Fibroblast of the conjunctiva (primary cell): ENCODE measurements around the gene WFDC6.

ENCODE experiments used
- DNase-seq: peaks from one replicate; pipeline ENCODE4 v3.0.0-alpha.2; 2010; ENCODE audit warnings: low read depth

Gene WFDC6

DNA sequence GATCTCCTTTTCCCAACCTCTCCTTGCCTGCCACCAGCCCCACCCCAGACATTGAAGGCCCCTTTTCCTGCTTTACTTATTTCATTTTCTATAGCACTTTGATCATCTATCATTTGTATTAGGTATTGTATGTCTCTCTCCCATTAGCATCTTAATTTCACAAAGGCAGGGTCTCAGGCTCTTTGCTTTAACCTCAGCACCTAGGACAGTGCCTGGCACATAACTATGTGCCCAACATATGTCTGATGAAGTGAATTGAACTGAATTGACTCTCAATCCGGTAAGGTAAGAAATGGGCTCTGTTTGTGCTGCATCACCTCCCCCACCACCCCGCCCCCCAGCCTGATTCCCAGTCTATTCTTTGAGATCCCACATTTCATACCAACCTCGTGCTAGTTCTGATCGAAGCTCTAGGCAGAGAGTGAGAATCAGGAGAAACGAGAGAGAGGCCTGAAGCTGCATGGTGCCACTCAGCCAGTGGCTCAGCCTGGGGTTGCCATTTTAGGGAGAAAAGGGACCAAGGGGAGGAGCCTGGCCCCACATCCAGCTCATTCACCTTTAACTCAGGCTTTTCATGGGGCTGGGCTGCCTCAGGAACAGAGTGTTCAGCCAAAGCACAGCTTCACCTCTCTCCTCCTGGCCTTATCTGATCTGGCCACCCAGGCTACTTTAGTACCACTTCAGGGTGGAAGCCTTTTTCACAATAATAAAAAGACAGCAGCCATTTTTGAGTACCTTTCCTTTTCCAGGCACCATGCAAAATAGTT is 24.0 kb downstream of the WFDC6 start, which contains the start of gene SPINT3:
TSS of gene SPINT3 (minus strand) at position 476 of the 767 bp plus-strand sequence. CDS start at position 462, 14 bp downstream.
- no peak for DNase-seq

DNA sequence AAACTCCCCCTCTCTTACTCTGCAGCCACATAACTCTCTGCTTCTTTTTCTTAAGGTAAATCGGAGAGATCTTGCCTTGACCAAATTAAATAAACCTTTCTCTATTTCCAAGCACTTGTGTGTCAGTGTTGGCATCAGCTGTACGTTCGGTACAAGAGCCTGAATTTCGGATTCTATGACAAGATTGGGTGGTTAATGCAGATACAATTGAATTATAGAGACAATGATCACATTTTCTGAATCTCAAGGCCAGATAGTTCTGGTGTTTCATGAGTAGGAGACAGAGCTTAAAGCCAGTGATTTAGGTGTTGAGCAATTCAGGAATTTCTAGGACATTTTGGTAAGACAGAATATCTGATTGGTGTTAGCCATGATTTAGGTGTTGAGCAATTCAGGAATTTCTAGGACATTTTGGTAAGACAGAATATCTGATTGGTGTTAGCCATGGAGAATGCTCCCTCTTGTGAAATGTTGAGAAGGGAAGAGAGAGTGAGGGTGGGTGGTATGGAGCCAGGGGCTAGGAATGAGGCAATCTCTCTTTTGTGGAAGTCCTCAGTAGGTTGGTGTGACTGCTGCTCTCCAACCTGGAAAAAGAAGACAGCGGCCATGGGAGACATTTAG is 28.9 kb downstream of the WFDC6 start:
- DNase-seq = no peak

DNA sequence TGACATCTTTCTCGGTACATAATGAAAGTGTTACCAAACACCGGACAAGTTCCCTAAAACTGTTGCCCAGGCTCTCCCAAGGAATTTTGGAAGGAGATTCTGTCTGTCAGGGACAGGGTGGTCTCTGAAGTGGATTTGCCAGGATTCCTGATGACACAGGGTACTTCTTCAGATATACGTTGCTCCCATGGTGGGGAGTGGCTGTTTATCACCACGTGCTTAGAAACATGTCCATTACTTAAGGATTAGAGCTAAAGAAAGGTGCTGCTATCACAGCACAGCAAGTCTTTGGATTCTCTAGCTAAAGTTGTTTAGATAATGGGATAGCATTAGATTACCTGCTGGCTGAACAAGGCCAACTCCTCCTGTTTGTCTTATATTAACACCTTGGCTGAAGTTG is 30.2 kb downstream of the WFDC6 start:
- no peak for DNase-seq

DNA sequence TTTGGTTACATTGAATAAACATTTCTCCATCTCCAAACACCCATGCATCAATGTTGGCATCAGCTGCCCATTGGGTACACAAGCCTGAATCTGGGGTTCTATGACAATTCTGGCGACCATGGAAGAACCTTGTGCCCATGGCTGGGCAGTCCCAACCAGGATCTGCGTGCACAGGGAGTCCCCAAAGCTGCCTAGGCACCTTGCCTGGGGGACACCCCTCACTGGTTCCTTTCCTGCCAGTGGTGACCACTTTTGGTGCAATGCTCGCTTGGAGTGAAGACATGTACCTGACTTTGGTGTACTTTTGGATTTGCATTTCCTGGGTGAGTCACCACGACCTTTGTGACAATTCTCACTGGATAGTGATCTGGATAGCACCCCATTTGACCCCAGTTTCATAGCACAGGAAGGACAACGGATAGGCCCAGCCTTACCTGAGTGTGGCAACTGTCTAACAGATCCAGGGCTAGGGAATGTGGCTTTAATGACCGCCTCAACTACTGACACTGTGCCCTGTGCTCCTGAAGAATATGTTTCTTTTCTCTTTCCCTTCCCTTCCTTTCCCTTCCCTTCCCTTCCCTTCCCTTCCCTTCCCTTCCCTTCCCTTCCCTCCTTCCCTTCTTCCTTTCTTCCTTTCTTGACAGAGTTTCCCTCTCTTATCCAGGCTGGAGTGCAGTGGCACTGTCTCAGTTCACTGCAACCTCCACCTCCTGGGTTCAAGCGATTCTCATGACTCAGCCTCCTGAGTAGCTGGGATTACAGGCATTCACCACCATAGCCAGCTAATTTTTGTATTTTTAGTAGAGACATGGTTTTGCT is 31.0 kb downstream of the WFDC6 start:
- DNase-seq = no peak

DNA sequence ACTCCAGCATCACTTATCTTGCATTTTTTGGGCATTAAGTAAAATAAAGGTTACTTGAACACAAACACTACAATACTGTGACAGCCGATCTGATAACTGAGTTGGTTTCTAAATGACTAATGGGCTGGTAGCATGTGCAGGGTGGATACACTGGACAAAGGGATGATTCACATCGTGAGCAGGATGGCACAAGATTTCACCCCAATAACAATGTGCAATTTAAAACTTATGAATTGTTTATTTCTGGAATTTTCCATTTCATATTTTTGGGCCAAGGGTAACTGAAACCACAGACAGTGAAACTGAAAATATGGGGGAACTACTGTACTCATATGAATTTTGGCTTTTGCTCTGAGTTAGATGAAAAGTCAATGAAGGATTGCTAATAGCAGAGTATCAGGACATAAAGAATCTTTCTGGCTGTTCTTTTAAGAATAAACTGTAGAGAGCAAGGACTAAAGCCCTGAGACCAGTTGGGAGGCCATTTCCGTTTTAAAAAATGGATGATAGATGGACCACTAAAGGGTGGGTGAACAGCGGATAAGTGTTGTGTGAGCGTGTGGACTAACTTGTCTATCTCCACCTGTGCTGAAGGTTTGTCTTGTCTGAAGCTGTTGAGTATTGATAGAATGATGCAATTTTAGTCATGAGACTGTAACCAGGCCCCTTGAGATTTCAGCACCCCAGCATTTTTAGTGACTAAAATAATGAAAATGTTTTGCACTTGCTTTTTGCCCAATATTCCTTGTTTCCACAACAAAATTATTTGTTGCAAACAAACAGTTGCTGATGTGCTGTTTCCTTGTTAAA is 32.1 kb downstream of the WFDC6 start:
- no peak for DNase-seq

DNA sequence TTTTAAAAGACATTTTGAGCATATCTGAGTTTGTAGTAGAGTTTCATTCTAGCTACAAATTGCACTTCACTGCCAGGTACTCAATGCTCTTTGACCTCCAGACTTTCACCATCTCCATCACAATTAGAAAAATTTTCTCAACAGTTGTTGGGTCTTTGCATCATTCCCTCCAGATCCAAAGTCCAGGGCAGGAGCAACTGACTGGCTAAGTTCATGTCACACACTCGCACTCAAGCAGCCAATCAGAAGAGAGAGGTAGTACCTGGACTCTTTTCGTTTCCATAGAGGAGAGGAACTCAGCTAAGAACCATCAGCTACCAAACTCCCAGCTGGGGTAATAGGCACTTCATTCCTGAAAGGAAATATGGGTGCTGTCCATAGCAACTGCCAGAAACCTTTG is 32.9 kb downstream of the WFDC6 start:
- no peak for DNase-seq

DNA sequence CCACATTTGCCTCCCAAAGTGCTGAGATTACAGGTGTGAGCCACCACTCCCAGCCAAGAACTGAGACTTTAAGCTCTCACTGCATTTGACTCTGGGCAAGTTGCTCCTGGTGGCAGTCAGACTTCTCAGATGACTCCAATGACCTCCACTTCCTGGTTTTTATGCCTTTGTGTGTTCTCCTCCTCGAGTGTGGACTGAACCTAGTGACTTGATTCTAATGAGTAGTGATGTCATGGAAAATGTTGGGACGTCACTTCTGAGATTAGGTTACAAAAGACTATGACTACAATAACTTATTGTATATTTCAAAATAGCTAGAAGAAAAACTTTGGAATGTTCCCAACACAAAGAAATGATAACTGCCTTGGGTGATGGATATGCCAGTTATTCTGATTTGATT is 35.9 kb downstream of the WFDC6 start:
- DNase-seq = no peak

DNA sequence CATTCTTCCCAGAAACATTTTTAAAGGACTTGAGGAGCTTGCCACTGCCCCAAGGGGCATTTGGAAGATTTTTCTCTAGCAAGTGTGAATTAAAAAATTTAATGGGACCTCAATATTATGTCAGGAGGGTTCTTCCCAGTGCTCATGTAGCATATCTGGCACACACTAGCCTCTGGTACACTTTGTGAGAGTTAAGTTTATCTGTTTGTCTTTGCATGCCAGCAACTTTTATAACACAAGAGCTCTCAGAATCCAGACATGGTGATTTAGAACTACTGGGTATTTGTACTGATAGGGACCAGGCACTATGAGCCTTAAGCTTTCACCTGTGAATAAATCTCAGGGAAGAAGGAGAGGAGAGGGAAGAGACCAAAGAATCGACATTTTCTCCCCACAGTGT is 36.7 kb downstream of the WFDC6 start:
- DNase-seq = no peak

DNA sequence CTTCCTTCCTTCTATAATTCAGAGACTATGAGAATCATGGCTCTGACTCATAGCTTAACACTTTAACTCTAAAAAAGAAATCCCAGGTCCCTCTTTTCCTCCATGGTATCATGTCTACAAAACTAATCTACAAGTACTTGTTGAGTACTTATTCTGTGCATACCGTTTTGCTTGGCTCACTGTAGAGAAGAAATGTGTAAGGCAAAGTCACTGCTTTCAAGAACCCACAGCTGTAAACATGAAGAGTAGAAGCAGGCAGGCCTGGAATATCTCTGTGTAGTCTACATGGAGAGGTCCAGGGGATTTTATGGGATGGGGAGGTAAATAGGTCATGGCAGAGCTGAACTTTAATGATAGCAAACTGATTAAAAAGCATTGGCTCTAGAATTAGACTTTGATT is 37.7 kb downstream of the WFDC6 start:
- DNase-seq = no peak

DNA sequence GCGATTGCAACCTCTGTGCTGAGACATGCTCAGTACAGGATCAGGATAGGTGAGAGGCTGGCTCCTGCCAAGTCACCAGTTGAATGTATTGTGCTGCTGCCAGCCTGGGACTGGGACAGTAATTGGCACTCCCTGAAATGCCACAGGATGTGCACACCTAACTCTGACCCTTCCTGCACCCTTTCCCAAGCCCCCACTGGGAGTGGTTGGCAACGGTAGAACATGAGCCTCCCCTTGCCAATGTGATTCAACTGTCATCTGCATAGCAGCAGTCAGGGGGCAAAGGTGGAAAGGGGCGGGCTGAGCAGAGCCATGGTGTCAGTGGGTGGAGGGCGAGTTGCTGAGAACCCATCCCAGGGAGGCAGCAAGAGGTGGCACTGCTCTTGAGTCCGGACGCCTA is 39.3 kb downstream of the WFDC6 start:
- DNase-seq = no peak

DNA sequence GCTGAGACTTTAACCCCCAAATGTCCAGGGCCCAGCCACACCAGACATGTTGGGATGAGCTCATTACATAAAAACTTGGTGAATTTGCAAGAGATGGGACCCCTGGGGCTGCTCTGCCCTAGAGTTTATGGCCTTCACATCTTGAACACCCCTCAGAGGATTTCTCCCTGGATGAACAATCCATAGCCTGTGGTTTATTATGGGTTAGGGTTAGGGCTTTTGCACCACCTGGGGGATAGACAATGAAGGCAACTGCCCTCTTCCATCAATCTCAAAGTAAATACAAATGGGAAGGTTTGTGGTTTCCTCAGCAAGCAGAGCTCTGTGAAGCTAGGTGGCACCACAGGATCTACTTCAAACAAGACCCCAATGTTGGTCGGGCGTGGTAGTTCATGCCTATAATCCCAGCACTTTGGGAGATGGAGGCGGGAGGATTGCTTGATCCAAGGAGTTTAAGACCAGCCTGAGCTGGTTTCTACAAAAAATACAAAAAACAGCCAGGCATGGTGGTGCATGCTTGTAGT is 41.2 kb downstream of the WFDC6 start:
- no peak for DNase-seq

DNA sequence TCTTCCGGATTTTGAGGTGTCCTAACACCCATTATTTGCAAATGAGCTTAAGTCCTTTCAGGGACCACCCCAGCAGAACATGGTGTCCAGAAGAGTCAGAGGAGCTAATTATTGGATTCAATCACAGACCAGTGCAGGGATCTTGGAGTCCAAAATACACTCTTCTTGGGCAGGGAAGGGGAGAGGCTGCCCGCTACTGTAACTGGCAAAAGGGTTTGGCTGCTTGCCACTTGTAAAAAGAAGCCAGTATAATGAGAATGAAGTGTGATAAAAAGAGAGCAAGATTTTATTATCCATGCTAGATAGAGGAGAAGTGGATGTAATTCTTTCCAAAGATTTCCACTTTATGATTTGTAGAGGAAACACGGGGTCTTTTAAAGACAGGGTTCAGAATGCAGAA is 43.1 kb downstream of the WFDC6 start:
- DNase-seq = no peak

DNA sequence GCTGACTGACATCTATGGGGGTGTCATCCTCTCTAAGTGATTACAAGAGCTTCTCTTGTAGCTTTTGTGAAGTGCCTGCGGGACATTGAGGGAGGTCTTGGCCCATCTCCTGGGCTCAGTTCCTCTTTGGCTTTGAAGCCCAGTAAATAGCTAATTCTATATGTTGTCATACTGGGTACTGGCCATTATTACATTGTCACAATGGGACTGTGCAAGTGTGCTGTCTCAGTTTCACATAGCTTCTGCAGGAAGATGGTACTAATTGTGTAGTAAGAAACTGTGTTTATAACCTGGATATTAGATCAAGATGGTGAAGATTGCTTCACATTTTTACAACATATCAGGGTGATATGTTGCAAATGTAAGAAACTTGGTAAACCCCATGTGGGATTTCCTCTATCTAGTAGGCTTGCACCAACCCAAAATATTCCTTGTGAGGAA is 43.8 kb downstream of the WFDC6 start:
- DNase-seq = no peak

DNA sequence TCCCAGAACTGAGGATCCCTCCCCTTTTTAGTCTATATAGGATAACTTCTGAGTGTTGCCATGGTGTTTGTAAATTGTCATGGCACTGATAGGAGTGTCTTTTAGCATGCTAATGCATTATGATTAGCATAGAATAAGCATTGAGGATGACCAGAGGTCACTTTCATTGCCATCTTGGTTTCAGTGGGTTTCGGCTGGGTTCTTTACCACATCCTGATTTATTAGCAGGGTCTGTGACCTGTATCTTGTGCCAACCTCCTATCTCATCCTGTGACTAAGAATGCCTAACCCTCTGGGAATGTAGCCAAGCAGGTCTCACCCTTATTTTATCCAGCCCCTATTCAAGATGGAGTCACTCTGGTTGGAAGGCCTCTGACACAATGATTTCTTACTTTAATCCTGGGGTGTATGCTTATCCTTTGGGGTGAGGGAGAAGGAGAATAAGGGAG is 50.2 kb downstream of the WFDC6 start:
- no peak for DNase-seq

DNA sequence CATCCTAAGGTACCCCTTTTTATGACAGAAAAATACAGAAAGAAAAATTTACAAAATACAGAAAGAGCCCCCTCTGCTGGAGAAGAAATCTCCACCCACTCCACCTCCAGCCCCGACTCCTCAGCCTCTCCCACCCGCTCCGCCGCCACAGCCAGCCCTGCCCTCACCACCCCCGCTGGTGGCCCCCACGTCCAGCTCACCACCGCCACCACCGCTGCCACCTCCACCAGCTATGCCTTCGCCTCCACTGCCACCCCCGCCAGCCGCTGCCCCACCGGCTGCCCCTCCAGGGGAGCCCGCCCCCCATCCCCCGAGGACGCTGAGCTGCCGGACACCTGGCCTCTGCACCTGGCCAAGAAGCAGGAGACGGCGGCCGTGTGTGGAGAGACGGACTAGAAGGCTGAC is 52.0 kb downstream of the WFDC6 start:
- no peak for DNase-seq

DNA sequence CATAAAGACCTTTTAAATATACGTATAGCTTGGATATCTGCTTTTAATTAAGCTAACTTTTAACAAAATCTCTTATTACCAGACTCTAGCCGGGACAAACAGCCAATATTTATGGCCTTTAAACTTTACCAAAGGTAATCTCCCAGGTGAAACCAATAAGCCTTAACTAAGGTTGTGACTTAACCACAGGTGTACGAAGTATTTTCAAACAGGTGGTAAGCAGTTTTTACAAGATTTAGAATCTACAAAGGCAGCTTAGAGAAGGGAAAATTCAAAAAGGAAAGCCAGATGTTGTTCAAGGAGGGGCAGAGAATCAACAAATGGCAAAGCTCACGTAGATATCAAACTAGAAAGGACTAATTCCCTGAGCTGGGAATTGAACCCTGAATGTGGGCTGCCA is 53.9 kb downstream of the WFDC6 start:
- DNase-seq = no peak

DNA sequence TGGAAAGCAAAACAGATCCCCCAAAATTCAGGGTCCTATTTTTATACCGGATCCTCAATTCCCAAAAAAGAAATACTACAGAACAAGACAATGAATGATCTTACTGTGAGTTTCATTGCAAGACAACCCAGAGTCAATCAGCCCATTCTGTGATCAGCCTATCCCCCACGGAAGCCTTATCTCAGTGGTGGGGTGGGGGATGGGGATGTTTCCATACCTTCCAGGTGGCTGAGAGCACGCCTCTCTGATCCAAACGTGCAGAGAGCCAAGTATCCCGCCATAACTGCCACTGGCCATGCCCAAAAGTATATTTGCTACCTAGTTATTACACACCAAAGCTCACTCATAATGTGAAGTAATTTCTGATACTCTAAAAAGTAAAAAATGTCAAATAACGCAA is 54.6 kb downstream of the WFDC6 start:
- DNase-seq = no peak
